HG03442 (cell line): Measurements from ENCODE around the gene CERS6.

Source experiments
- ATAC-seq: cut with Tn5 transposase; IDR thresholded peaks from one replicate; pipeline ENCODE4 v1.9.1; 2021; ENCODE audit warnings: mild to moderate bottlenecking, moderate library complexity; ENCODE audit not compliant: unreplicated experiment

The CERS6 gene

GRCh38 chr2:168819050-168819715 lies 363.1 kb downstream of the CERS6 start:
- ATAC-seq: no peak

GRCh38 chr2:168819829-168820489 lies 363.9 kb downstream of the CERS6 start:
- no peak for ATAC-seq

DNA sequence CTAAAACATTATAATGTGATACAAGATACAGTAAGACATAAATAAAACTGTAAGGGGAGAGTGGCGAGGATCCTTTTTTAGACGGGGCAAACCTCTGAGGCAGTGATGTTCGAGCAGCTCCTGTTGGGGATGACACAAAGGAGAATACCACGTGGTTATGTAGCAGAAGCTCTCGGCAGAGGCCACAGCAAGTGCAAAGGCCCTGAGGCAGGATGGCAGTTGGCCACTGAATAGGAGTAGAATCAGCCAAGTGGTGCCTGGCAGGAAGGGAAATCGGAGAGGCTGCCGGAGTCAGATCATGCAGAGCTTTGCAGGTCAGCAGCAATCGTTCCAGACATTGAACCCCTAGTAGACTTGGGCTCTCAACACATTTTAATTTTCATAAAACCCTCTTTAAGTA lies 365.5 kb downstream of the CERS6 start:
- ATAC-seq: no peak

DNA sequence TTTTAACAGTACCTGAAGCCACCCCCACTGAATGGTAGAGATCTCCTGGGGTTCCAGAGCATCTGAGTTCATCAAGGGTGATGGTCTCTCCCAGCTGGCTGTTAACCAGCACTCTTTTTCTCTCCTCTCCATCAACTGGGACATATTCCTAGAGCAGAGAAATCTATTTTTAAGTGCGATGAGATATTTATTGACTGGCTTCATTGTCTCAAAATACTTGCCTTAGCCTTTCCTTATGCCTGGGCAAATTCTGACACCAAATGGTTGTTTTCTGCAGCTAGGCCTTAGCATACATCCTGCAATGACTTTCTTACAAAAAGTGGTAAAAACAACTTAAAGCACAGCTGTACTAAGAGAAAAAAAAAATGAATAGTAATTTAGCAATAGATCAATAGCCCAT lies 365.9 kb downstream of the CERS6 start:
- ATAC-seq: no peak
